ENCODE results near the gene CHTOP. TPM values are rescaled to one million over a fixed set of nuclear protein-coding genes. Genes with fewer than 3 reads are reported as not detected.

Gene CHTOP
- total and polyA plus RNA-seq, 8 donors: 27.9 to 87.4 (median 35.7) TPM

DNA sequence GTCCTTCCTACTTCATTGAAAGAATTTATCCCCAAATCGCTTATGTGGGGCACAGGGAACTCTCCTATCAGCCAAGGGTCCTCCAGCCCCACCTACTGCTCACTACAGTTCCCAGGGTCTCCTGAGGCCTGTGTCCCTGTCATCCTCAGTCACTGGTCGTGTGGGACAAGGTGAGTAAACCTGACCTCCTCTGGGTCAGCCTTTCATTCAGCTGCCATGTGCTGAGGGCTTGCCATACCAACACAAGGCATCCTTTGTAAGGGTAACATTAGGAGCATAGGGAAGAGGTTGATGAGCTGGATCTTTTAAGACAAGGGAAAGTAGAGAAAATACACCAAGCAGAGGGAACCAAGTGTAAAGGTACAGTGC is 13.5 kb downstream of the CHTOP start:
- H3K27ac ChIP-seq: peak overlapping the region in 1 of 4 donors; percentile 13
- FAIRE-seq: no peak

GRCh38 chr1:153648000-153648643 is 14.3 kb downstream of the CHTOP start:
- 83 to 92% methylated on average over 10 of the region's 10 CpGs for WGBS, 2 donors
- Histone ChIP-seq H3K4me3 (no peak overlapping the region), H3K27ac (peak overlapping the region in 3 of 4 donors; percentile 18 to 81 (median 73)), H3K4me1 (peaks cover 25 to 47% (median 42%) of the 10 kb centered on the region in 3 donors), H3K9me3 (no peaks in the 10 kb centered on the region), H3K27me3 (no peaks in the 10 kb centered on the region), H3K36me3 (peaks cover 3 to 26% (median 22%) of the 10 kb centered on the region in 3 donors)
- DNase-seq: peak in 4 of 6 donors; percentile 21 to 62 (median 29)
- ATAC-seq: no peak
- TF ChIP-seq, protein P1, sequence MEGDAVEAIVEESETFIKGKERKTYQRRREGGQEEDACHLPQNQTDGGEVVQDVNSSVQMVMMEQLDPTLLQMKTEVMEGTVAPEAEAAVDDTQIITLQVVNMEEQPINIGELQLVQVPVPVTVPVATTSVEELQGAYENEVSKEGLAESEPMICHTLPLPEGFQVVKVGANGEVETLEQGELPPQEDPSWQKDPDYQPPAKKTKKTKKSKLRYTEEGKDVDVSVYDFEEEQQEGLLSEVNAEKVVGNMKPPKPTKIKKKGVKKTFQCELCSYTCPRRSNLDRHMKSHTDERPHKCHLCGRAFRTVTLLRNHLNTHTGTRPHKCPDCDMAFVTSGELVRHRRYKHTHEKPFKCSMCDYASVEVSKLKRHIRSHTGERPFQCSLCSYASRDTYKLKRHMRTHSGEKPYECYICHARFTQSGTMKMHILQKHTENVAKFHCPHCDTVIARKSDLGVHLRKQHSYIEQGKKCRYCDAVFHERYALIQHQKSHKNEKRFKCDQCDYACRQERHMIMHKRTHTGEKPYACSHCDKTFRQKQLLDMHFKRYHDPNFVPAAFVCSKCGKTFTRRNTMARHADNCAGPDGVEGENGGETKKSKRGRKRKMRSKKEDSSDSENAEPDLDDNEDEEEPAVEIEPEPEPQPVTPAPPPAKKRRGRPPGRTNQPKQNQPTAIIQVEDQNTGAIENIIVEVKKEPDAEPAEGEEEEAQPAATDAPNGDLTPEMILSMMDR (IDR thresholded peaks at IDR 0.05): no peak
- intact Hi-C loops (cut with DNase I): no loop called here
- FAIRE-seq: no peak

More for the DNA sequence above, 13.5 kb downstream of the CHTOP start:
- Histone ChIP-seq H3K4me3 (no peak overlapping the region), H3K4me1 (peaks cover 21 to 39% (median 36%) of the 10 kb centered on the region in 3 donors), H3K36me3 (peaks cover 5 to 34% (median 29%) of the 10 kb centered on the region in 3 donors), H3K9me3 (no peaks in the 10 kb centered on the region), H3K27me3 (no peaks in the 10 kb centered on the region)
- intact Hi-C loops (cut with DNase I): no loop called here
- DNase-seq: peak in 1 of 6 donors; percentile 18
- 49 to 52% methylated on average over 2 of the region's 2 CpGs for WGBS, 2 donors
- TF ChIP-seq, protein P1 (IDR thresholded peaks at IDR 0.05): no peak
- ATAC-seq: no peak

GRCh38 chr1:153649137-153649862 is 15.4 kb downstream of the CHTOP start:
- 20 to 31% methylated on average over 3 of the region's 3 CpGs for WGBS, 2 donors
- Histone ChIP-seq H3K27ac (peak overlapping the region; percentile 51 to 81 (median 65)), H3K4me1 (peaks cover 30 to 41% (median 38%) of the 10 kb centered on the region in 3 donors), H3K36me3 (peaks cover 0 to 20% (median 16%) of the 10 kb centered on the region in 3 donors), H3K9me3 (no peaks in the 10 kb centered on the region), H3K27me3 (no peaks in the 10 kb centered on the region), H3K4me3 (no peak overlapping the region)
- DNase-seq (peak in 4 of 6 donors; percentile 40 to 59 (median 54)), ATAC-seq (peak; percentile 13 to 48 (median 26)), FAIRE-seq (no peak)
- TF ChIP-seq, protein P1 (IDR thresholded peaks at IDR 0.05): no peak
- intact Hi-C loops (cut with DNase I): no loop called here

DNA sequence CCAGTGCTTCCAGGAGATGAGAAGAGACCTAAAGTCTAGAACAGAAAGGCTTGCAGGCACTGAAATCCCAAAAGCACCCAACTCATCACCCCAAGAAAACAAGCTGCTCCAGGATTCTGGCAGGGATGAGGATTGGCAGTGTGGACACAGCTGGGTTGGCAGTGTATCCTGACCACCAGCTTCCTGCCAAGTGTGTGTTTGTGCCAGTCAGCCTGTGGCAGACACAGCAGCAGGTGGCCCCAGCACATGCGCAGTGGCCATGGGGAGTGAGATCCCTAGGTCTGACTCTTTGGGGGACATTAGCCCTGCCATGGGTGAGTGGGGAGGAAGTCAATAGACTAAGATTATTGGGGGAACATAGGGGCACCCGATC is 16.0 kb downstream of the CHTOP start:
- ATAC-seq: peak; percentile 84 to 93 (median 92)

More for the DNA sequence above, 16.0 kb downstream of the CHTOP start:
- Histone ChIP-seq H3K27ac (peak overlapping the region; percentile 51 to 81 (median 65)), H3K4me3 (no peak overlapping the region), H3K4me1 (peaks cover 30 to 41% (median 38%) of the 10 kb centered on the region in 3 donors), H3K27me3 (no peaks in the 10 kb centered on the region), H3K9me3 (no peaks in the 10 kb centered on the region), H3K36me3 (peaks cover 0 to 14% (median 13%) of the 10 kb centered on the region in 3 donors)
- 30 to 32% methylated on average over 2 of the region's 2 CpGs for WGBS, 2 donors
- FAIRE-seq (no peak), DNase-seq (peak; percentile 91 to 97 (median 95))
- TF ChIP-seq, protein P1 (IDR thresholded peaks at IDR 0.05): no peak
- intact Hi-C loops (cut with DNase I): no loop called here
